Skin of body (tissue), 2 donors: Measurements from ENCODE around the gene OTULIN. TPM values are rescaled to one million over a fixed set of nuclear protein-coding genes. Genes with fewer than 3 reads are reported as not detected.

ENCODE experiments used
- DNase-seq: peaks from one replicate; lab custom pipeline; 2025; lab: John Stamatoyannopoulos, UW
- total RNA-seq: library from RNA; depleted of rRNA; stranded (reverse); fragments of >200 nt; gene quantifications from one replicate; pipeline ENCODE4 v1.2.3, GENCODE V29; 2014

Gene OTULIN
- total RNA-seq, 1 donor from 2014 or later, result 21.4 TPM

DNA sequence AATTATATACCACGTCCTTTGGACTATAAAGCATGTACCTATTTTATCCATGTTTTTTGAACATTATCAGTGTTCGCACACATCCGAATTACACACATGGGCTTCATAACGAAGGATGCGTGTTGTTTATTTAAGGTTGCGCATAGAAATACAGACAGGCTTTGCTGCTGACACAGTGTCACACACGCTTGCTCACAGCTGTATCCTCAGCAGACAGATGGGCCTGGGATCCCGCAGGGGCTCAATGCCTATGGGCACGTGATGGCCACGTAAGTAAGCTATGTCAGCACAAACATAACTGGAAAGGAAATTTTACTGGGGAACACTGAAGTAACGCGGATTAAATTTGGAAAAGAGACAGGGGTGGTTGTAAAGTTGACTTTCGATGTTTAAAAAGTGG is 76.6 kb downstream of the OTULIN start:
- DNase-seq, result no peak

DNA sequence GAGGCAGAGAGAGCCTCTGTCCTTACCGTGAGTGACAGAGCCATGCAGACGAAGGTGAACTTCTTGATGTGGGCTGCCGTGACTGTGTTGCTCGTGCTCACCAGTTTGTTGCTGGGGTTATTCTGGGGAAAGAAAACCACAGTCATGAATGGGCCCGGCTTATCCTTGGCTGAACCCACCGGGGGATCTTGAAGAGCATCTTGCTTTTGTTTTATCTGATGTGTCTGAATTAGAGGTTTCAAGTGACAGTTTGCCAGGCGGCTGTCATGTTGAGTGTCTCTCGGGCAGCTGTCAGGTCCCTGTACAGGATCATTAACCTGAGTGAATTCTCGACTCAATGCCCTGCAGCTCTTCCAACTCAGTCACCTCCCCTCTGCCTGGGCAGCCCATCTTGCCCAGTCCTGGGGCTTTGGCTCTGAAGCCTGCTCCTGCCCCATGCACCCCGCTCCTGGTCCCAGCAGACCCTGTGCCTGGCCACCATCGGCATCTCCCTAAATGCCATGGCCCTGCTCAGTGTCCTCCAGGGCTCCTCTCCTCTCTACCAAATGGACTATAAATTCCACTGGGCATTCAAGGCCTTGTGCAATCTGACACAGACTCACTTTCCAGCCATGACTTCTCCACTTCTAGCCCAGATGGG is 77.4 kb downstream of the OTULIN start:
- no peak for DNase-seq

DNA sequence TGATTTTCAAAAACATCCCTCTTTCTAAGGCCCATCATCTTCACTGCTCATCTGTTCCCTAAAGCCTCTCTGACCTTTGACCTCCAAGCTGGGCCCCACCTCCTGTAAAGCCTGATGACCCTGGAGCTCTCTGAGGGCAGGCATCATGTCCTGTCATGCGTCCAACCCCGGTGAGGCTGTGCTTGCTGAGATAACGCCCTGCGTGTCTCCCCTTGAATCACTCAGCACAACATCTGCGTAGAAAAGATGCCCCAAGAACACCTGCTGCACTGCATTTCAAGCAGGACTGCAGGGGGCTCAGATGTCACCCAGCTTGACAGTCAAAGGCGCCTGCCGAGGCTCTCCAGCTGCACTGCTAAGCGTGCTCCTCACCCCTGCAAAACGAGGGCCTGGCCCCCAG is 78.0 kb downstream of the OTULIN start:
- no peak for DNase-seq

DNA sequence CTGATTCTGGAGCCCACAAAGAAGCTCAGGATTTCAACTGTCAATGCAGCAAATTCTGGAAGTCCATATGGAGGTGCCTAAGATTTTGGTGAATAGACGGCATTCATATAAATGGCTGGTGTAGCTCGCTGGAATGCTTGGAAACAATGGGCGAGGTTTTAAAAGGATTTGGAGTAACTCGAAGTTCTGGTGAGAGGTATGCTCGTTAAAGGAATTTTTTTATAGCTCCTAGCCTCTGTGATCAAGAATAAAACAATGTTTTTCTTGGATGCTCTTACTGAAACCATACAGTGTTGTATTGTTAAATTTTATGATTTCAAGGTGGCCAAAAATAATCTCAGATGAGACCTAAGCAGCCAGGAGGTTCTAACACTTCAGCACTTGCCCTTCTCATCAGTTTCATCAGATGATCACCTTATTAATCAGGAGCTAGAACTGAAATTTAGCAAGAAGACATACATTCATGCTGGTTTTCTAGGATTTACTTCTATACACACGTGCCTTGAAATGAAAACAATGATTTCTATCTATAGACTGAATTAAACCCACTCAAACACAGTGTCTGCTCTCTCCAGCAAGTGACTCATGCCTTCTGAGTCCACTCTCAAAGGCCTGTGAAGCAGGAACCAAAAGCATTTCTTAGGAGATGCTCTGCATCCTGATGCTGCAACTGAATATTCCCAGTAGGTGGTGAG is 79.2 kb downstream of the OTULIN start:
- no peak for DNase-seq

DNA sequence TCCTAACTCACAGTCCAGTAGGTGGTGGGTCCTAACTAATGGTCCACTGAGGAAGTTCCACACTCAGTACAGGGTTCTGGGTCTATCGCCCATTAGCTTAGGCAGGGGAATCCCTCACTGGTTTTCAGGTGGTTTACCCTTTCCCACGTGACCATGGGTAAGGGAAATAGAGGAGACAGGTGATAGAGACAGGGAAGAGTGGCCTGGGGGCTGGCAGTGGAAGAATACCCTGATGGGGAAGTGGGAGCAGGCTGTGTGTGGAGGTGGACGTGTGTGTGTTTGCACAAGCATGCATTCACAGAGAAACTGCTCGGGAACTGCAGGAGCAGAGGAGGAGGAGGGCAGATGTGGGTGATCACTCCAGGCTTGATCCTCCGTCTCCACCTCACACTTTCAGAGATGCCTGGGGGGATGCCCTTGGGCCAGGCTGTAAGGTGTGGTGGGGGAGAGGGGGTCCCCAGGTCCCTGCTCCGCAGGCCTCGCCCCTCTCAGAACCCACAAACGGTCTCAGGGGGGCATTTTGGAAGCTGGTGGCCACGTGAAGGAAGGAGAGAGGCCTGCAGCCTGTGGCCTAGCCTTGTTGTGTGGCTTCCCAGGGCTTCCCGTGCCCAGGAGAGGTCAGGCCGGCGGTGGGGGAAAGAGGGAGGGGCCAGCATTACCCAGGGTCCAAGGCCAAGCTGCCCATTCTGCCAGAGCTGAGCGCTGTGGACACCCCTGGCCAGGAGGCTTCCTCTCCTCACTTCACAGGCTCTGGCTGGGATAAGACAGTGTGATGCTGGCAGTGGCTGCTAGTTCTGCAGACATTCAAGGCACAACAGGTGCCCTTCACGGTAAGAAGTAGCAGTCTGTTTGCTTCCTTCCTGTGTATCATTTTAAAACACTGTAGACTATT is 80.0 kb downstream of the OTULIN start:
- DNase-seq, result no peak

DNA sequence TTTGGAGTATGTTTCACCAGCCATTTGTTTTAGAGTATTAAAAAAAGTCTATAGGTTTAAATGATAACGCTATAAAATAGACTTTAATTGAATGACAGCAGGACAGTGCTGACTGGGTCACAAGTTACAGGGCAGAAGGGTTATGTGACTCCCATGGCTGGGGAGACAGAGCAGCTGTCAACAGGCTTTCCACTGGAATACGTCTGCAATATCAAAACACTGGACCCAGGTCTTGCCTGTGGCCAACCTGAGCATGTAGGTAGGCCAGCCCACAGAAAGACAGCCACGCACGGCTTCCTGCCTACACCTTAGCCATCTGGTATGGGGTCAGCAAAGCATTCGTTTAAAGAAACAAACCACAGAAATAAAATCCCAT is 80.7 kb downstream of the OTULIN start:
- DNase-seq, result no peak

DNA sequence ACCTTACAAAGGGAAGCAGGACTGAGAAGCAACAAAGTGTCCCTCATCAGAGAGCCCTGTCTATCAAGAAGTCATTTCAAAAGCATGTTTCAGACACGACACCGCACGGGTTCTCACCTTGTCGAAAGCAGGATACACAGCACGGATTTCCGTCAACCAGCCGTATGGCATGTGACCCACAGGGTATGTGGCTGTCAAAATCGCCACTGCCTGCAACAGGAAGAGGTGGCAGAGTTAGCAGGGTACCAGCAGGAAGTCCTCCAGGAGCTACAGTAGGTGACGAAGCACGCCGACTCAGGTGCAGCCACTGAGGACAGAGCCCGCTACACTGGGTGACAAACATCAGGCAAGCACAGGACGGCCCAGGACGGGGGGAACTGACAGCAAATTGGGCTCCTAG is 81.2 kb downstream of the OTULIN start:
- DNase-seq, result no peak

DNA sequence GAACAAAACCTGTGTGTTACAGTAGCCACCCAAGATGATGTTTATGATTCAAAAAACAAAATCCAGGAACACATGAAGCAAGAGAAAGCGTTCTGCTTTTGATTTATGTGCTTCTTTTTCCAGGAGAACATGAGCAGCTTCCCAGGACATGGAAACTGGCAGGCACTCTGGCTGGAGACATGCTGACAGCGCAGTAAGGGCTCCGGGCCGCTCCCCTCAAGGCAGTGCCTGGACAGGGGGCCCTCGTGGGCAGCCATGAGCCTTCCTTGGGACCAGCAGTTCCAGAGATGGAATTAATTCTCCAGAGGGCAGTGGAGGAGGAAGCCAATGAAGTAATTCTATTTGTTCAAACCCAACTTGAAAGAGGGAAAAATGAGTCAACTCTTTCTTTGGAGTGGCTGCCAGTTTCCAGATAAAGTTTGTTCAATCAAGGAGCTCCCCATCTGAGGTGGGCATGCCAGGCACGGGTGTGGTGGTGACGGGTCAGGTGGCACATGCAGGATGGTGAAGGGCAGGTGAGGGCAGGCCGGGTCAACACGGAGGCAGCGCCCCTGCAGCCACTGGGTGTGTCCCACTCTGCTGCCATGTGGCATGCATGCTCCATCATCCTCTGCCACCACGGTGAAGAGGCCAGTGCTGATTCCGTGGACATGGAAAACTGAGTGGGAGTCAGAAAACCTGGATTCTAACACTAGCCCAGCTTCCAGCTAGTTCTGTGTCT is 83.8 kb downstream of the OTULIN start:
- DNase-seq, result no peak

Other genes starting within 250 kb of the OTULIN start
- gene OTULINL, start 82.9 kb upstream of the OTULIN start, total RNA-seq, result 7.5 TPM
- 23.2 TPM for gene ANKH, start 207.1 kb downstream of the OTULIN start, total RNA-seq